ENCODE results near the gene PPM1F. TPM values are rescaled to one million over a fixed set of nuclear protein-coding genes. Genes with fewer than 3 reads are reported as not detected.

PPM1F gene
- total and polyA plus RNA-seq, 2 donors from 2014 or later = 13.8 to 42.5 TPM

DNA sequence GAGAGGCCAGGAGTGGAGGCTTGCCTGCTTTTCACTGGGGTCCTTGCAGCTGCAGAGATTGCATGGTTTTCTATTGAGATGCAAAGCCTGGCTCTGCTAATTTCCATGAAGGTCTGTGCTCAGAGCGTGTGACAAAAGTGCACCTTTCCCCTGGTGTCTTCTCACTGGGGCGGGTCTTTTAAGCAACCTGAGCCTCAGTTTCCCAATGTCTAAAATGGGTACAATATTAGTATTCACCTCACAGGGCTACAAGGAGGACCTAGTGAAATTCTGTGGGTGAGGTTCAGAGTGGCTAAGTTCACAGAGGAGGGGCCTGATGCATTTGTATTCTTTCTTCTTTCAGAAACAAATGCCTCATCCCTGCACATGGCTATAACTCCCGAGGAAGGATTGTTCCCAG is 20.3 kb downstream of the PPM1F start:
- FAIRE-seq (no peak), DNase-seq (no peak)
- Histone ChIP-seq H3K4me1 (ENCODE audit: control insufficient read depth in 2 of 3, insufficient read depth in 2 of 3, low read depth in 1 of 3, low read length in 3 of 3) (peaks cover 0 to 10% (median 4%) of the 10 kb centered on the region in 3 donors), H3K9me3 (ENCODE audit: control insufficient read depth in 2 of 3, insufficient read depth in 1 of 3, low read length in 3 of 3) (no peaks in the 10 kb centered on the region), H3K27ac (ENCODE audit: low read depth in 2 of 2, low read length in 2 of 2) (no peak overlapping the region), H3K9ac (ENCODE audit: low read length in 3 of 3) (no peak overlapping the region), H3K36me3 (ENCODE audit: control insufficient read depth in 2 of 3, insufficient read depth in 3 of 3, low read length in 3 of 3) (peaks cover 2 to 49% (median 24%) of the 10 kb centered on the region in 3 donors), H3K27me3 (ENCODE audit: control insufficient read depth, insufficient read depth, low read length) (no peaks in the 10 kb centered on the region), H3K4me3 (ENCODE audit: low read length in 3 of 3) (no peak overlapping the region)
- intact Hi-C loops (cut with DNase I) = loop anchor here (10.0 kb wide), 1 partner anchor 218 kb away; no protein-coding TSS in a partner anchor
- no peak for TF ChIP-seq CTCF (IDR thresholded peaks at IDR 0.05; ENCODE audit: borderline replicate concordance, extremely low read depth, insufficient read depth)

DNA sequence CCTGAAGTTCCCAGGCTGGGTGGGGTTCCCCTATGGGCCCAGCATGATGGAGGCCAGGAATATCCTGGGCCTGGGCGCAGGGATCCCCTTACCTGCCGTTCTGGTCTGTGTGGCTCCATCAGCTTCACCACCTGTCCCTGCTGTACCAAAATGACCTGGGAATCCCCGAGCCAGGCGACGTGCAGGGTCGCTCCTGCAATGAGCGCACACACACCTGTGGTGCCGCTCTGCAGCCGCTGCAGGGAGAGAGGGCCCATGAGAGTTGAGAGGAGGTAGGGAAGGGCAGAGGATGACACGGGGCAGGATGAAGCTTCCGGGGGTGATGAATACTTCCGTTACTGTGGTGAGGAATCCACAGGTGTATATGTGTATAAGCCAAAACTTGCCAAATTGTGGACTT is 21.6 kb downstream of the PPM1F start:
- H3K27ac ChIP-seq (ENCODE audit: low read depth in 2 of 2, low read length in 2 of 2) = no peak overlapping the region
- FAIRE-seq = no peak
- no peaks in the 10 kb centered on the region for H3K9me3 ChIP-seq (ENCODE audit: control insufficient read depth in 2 of 3, insufficient read depth in 1 of 3, low read length in 3 of 3)
- no peak for DNase-seq
- no peaks in the 10 kb centered on the region for H3K27me3 ChIP-seq (ENCODE audit: control insufficient read depth, insufficient read depth, low read length)
- H3K9ac ChIP-seq (ENCODE audit: low read length in 3 of 3) = no peak overlapping the region
- H3K36me3 ChIP-seq (ENCODE audit: control insufficient read depth in 2 of 3, insufficient read depth in 3 of 3, low read length in 3 of 3) = peaks cover 2 to 49% (median 24%) of the 10 kb centered on the region in 3 donors
- no peak for TF ChIP-seq CTCF (IDR thresholded peaks at IDR 0.05; ENCODE audit: borderline replicate concordance, extremely low read depth, insufficient read depth)
- no peaks in the 10 kb centered on the region for H3K4me1 ChIP-seq (ENCODE audit: control insufficient read depth in 2 of 3, insufficient read depth in 2 of 3, low read depth in 1 of 3, low read length in 3 of 3)
- H3K4me3 ChIP-seq (ENCODE audit: low read length in 3 of 3) = no peak overlapping the region
- intact Hi-C loops (cut with DNase I) = loop anchor here (10.0 kb wide), 1 partner anchor 216 kb away; no protein-coding TSS in a partner anchor

GRCh38 chr22:21929253-21929652 is 23.4 kb downstream of the PPM1F start:
- no peaks in the 10 kb centered on the region for H3K27me3 ChIP-seq (ENCODE audit: control insufficient read depth, insufficient read depth, low read length)
- no peak for FAIRE-seq
- H3K36me3 ChIP-seq (ENCODE audit: control insufficient read depth in 2 of 3, insufficient read depth in 3 of 3, low read length in 3 of 3) = peaks cover 0 to 49% (median 24%) of the 10 kb centered on the region in 3 donors
- intact Hi-C loops (cut with DNase I) = no loop called here
- H3K4me3 ChIP-seq (ENCODE audit: low read length in 3 of 3) = no peak overlapping the region
- no peak for TF ChIP-seq CTCF (IDR thresholded peaks at IDR 0.05; ENCODE audit: borderline replicate concordance, extremely low read depth, insufficient read depth)
- DNase-seq = no peak
- H3K27ac ChIP-seq (ENCODE audit: low read depth in 2 of 2, low read length in 2 of 2) = no peak overlapping the region
- no peaks in the 10 kb centered on the region for H3K9me3 ChIP-seq (ENCODE audit: control insufficient read depth in 2 of 3, insufficient read depth in 1 of 3, low read length in 3 of 3)
- H3K9ac ChIP-seq (ENCODE audit: low read length in 3 of 3) = no peak overlapping the region
- H3K4me1 ChIP-seq (ENCODE audit: control insufficient read depth in 2 of 3, insufficient read depth in 2 of 3, low read depth in 1 of 3, low read length in 3 of 3) = no peaks in the 10 kb centered on the region

DNA sequence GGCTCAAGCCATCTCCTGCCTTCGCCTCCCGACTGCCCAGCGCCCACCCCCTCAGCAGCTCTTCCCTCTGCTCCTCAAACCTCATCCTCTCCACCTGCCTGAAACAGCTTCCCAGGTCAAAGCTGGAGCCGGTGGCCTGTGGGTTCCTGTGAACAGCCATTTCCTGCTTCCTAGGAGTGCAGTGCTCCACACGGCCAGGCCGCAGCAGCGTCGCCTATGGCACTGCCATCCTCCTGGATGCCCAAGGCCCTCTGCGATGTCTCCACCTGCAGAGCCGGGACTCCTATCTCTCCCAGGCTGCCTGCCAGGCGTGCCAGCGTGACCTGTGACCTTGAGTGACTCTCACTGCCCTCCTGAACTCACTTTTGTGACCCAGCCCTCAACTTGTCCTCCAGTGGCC is 24.6 kb downstream of the PPM1F start:
- H3K9ac ChIP-seq (ENCODE audit: low read length in 3 of 3) = no peak overlapping the region
- no peaks in the 10 kb centered on the region for H3K27me3 ChIP-seq (ENCODE audit: control insufficient read depth, insufficient read depth, low read length)
- peaks cover 0 to 38% (median 24%) of the 10 kb centered on the region in 3 donors for H3K36me3 ChIP-seq (ENCODE audit: control insufficient read depth in 2 of 3, insufficient read depth in 3 of 3, low read length in 3 of 3)
- no peak overlapping the region for H3K27ac ChIP-seq (ENCODE audit: low read depth in 2 of 2, low read length in 2 of 2)
- H3K4me3 ChIP-seq (ENCODE audit: low read length in 3 of 3) = no peak overlapping the region
- H3K4me1 ChIP-seq (ENCODE audit: control insufficient read depth in 2 of 3, insufficient read depth in 2 of 3, low read depth in 1 of 3, low read length in 3 of 3) = no peaks in the 10 kb centered on the region
- no peak for FAIRE-seq
- intact Hi-C loops (cut with DNase I) = no loop called here
- DNase-seq = no peak
- no peaks in the 10 kb centered on the region for H3K9me3 ChIP-seq (ENCODE audit: control insufficient read depth in 2 of 3, insufficient read depth in 1 of 3, low read length in 3 of 3)
- no peak for TF ChIP-seq CTCF (IDR thresholded peaks at IDR 0.05; ENCODE audit: borderline replicate concordance, extremely low read depth, insufficient read depth)
